ENCODE results near the gene OVCH1.

Gene OVCH1, protein sequence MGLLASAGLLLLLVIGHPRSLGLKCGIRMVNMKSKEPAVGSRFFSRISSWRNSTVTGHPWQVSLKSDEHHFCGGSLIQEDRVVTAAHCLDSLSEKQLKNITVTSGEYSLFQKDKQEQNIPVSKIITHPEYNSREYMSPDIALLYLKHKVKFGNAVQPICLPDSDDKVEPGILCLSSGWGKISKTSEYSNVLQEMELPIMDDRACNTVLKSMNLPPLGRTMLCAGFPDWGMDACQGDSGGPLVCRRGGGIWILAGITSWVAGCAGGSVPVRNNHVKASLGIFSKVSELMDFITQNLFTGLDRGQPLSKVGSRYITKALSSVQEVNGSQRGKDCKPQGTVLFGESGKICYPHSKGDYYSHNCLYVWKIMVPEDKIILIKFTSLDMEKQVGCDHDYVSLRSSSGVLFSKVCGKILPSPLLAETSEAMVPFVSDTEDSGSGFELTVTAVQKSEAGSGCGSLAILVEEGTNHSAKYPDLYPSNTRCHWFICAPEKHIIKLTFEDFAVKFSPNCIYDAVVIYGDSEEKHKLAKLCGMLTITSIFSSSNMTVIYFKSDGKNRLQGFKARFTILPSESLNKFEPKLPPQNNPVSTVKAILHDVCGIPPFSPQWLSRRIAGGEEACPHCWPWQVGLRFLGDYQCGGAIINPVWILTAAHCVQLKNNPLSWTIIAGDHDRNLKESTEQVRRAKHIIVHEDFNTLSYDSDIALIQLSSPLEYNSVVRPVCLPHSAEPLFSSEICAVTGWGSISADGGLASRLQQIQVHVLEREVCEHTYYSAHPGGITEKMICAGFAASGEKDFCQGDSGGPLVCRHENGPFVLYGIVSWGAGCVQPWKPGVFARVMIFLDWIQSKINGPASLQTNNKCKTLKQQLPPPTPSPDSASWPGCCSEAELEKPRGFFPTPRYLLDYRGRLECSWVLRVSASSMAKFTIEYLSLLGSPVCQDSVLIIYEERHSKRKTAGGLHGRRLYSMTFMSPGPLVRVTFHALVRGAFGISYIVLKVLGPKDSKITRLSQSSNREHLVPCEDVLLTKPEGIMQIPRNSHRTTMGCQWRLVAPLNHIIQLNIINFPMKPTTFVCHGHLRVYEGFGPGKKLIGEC

DNA sequence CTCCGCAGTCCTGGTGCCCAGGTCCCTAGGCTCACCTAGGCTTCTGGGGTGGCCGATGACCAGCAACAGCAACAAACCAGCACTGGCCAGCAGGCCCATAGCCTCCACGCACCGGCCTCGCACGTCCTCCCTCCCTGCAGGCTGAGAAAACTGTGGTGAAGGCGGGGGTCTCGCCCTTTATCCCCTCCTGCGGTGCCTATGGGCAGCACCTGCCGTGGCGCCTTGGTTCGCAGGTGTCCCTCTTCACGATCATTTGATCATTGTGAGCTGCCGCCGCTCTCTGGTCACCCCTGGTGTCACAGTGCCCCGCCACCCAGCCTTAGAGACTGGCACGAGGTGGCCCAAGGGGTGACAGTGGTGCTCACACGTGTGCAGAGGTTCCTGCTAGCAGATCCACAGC, at the start of gene OVCH1:
Gene OVCH1 (minus strand): TSS at position 99 of the 400 bp plus-strand sequence. CDS start 0 bp downstream, at position 99.
- DNase-seq (ENCODE audit: low read depth, low spot score): no peak

DNA sequence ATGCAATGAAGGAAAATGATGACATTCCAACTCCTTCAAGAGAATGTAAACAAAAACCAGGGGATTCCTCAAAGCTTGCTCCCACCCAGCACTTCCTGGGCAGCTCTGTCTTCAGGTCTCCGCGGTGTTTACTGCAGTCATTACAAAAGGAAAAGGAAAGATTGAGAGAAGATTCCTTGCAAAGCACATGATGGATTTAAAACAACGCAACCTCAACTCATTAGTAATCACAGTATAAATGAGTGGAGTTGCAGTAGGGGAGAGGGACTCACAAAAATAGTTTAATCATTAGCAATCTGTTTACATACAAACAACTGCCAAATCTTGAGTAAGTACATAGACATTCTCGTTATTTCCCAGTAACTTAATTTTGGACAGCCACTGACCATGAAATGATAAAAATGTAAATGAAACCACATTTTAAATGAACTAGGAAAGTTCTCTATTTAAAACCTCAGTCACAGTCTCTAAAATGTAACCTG, 49.7 kb upstream of the OVCH1 start:
- DNase-seq (ENCODE audit: low read depth, low spot score): no peak

DNA sequence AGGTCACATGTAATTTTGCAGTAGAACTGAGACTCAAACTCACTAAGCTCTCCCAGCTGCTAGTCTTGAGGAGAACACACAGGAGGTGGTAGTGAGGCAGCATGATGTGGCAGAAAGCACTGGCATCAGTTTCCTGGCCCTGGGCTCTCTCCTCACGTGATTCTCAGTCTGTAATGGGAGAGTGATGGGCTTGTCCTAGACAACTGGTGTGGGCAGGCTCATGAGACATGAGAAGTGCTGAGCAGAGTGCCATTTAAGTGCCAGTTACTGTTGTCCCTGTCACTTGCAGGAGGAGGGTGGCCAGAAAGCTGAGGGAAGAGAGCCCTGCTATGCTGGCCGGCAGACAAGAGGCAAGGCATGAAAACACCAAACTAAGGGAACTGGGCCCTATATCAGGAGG, 48.5 kb upstream of the OVCH1 start:
- DNase-seq (ENCODE audit: low read depth, low spot score): no peak

DNA sequence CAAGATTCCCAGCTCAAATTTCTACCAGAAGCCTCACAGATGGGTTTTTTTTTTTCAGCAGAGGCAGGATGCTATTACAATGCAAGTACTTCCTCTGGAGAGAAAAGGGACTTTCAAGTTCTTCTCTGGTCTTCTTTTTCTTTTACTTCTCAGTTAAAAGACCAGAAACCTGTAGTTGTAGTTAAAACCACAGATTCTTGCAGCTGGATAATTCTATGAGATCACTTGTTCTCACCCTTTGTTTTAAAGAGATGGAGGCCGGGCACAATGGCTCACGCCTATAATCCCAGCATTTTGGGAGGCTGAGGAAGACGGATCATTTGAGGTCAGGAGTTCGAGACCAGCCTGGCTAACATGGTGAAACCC, 47.6 kb upstream of the OVCH1 start:
- DNase-seq (ENCODE audit: low read depth, low spot score): no peak

DNA sequence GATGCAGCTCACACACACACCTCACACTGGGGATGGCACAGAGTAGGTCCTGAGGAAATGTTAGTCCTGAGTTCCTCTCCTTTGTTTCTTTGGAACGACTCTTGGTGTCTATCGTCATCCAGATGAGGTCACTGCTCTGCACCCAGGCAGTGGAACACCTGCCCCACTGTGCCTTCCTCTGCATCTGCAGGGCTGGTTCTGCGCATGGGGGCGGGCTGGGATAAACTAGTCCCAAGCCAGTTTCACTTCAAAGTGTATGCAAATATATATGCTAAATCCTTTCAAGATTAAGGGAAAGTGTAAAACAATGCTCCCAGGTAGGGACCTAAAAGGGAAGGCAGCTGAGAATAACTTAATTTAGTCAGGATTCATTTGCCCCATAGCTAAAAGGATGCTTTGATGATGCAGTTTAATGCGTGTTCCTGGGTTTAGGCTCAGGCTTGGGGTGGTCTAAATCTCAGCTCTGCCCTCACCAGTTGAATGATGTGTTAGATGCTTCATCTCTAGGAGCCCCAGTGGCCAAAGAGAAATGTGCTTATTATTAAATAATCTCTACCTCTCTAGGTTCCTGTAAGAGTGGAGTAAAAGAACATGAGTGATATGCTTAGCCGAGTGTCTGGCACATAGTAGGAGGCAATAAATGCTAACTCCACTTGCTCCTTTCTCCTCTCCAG, 47.1 kb upstream of the OVCH1 start:
- no peak for DNase-seq (ENCODE audit: low read depth, low spot score)

DNA sequence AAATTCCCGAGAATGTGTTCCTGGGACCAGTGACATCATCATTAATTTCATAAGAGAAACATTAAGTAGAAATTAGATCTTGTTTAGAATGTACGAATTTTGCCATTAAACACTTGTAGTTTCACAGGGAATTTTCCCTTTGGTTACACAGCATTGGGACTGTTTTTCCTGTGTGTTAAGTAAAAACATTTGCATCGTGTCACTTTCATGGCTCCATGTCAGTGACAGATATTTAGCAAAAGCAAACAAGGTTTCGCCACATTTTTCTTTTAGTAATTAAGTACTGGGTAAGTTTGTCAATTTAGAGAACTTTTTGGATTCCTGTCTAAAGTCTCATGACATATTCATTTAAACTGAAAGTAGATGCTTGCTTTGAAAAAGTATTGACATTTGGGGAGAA, 45.5 kb upstream of the OVCH1 start:
- no peak for DNase-seq (ENCODE audit: low read depth, low spot score)

DNA sequence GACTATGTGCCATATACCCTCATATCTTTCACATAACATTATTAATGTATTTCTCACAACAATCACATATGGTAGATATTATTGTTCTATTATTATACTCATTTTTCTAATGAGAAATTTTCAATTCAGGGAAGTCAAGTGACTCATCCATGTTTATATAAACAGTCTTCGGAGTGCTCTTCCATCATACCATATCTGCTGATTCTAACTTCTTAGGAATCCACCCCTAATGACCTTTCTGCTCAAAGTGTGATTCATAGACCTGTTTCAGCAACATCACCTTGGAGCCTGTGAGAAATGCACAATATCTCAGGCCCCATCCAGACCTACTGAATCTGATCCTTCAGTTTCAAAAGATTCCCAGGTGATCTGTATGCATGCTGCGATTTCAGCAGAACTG, 39.8 kb upstream of the OVCH1 start:
- DNase-seq (ENCODE audit: low read depth, low spot score): no peak

DNA sequence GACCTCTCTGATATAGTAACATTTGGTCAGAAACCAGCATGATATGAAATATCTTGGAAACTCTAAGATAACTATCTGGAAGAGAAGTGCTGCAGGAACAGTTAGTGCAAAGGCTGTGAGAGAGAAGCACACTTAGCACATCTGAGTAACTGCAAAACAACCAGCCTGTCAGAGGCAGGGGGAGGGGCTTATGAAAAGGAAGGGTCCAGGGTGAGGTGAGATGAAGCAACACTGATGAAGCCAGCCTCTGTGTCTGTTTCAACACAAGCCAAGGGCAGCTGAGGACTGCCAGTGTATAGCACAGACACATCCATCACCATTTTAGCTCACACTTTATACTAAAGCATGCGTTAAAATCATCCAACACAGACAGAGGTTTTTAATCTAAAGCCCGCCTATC, 37.4 kb upstream of the OVCH1 start:
- DNase-seq (ENCODE audit: low read depth, low spot score): no peak

DNA sequence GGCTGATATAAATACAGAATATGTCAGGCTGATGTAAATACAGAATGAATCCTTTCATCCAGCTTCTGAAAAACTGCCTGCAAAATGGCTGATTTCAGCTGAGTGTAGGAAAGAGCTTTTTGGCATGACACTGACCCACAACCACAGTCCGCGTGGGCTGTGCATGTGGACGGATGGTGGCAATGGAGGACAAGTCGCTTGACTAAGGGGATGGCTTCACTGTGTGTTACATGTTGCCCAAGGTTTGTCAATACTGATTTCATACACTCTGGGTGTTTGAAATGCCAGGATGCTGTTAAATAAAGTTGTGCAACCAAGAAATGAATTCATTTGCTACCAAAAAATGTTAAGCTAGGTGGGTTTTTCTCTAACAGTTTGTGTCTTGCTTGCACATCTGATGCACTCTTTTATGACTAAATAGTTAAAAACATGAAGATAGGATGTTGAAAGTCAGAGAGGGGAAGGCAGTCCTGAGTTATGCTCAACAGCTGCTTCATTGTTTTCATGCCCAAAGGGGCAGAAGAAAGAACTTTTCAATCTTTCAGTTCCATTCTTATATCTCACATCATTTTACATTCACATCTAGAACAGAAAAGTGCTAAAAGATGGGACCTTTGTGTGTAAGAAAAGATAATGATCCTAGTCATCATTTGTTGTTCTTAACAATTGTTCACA, 36.5 kb upstream of the OVCH1 start:
- DNase-seq (ENCODE audit: low read depth, low spot score): no peak

DNA sequence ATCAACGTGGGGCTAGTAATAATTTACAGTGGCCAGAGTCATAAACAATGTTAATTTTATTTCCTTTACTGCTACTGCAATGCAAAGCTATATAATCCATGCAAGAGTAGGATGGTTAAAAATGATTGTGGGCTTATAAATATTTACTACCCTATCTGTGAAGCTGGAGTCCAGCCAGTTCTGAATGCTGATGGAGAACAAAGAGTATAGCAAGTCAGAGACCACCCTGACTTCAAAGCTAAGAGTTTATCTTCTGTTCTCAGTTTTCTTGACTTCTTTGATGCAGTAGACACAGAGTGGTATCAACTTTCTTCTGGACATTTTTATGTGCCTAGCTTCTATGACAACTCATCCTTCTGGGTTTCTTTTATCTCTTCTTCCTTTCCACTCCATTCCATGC, 34.0 kb upstream of the OVCH1 start:
- DNase-seq (ENCODE audit: low read depth, low spot score): no peak

DNA sequence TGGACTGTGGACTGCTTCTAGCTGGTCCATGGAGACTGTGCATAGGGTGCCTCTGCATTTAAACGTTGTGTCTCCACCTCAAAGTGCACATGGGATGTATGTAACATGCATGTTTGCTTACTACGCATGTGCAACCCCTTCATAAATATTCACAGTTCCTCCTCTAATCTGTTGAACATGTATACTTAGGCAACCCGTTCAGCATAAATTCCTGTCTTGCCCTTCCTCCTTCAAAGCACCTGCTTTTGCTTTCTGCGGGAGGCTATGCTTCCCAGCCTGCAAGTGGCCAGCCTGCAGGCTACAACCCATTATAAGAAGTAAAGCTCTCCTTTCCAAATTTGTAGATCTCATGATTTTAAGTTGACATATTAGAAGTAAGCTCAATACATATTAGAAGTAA, 33.0 kb upstream of the OVCH1 start:
- DNase-seq (ENCODE audit: low read depth, low spot score): no peak

DNA sequence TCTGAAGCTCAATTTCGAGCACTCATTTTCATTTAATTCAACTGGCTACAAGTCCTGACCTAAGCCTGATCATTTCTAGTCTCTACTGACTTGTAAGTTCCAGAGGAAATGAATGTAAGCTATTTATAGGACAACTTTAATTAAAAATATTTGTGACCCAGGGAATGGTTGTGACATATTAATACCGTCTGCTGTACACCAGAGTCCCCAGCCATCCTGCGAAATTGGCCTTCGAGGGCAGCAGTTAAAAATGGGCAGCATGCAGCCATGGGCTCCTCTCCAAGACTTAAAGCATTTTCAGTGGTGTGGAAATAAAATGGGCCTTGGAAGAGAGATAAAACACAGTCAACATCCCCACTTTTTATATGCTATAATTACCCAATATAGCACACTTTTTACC, 30.7 kb upstream of the OVCH1 start:
- DNase-seq (ENCODE audit: low read depth, low spot score): no peak

DNA sequence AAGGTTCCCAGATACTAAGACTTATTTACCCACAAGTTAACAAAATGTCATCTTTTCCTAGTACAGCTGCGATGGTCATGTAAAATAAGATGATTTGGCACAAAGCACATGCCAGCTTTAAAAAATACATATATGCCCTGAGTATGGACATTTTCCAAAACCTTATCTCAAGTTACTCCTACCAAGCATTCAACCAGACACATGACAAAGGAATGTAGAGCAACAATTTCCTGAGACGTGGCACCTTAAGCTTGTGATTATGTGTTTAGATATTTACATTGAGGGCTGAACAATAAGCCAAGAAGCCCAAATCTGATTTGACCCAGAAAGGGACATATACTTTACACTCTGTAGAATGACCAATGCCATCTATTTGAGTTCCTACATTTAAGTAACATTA, 24.5 kb upstream of the OVCH1 start:
- DNase-seq (ENCODE audit: low read depth, low spot score): no peak

DNA sequence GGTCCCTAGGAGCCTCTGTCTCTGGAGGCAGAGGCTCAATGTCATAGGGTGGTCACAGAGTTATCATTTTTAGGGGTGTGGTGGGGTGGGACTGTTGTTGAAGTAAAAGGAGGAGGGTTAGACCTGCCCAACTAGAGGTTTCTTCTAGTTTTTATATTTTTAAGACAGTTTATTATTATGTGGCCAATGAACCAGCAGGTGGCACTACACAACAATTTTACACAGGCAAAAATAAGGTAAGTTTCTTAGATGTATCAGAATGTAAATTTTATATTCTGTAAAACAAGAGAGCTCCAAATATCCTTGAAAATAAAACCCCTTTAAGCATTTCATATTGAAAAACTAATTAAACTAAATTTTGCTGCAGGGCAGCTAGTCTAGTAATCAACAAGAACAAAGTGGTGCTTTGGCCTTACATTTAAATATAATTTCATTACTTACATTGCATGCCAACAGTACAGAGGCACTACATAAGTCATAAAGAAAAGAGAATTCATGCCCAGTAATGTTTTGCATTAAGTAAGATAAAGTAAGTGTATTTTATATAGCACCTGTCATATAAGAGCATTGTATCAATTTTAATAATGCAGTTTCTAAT, 22.2 kb upstream of the OVCH1 start:
- no peak for DNase-seq (ENCODE audit: low read depth, low spot score)

DNA sequence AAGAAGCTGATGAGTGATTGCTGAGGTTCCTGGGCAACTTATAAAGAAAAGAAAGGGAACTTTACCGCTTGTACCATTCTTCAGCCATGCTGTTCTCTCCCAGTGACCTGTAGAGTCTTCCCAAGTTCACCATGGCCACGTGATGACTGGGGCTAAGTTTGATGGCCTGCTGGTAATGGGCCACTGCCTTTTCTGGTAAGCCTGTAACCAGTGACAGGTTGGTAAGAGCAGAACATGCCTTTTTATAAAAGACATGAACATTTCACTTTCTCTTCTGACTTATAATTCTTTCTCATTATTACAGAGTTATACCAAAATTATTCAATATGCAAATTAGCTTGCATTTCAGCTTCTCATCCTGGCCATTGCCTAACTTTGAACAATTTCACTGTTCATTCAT, 20.9 kb upstream of the OVCH1 start:
- no peak for DNase-seq (ENCODE audit: low read depth, low spot score)

DNA sequence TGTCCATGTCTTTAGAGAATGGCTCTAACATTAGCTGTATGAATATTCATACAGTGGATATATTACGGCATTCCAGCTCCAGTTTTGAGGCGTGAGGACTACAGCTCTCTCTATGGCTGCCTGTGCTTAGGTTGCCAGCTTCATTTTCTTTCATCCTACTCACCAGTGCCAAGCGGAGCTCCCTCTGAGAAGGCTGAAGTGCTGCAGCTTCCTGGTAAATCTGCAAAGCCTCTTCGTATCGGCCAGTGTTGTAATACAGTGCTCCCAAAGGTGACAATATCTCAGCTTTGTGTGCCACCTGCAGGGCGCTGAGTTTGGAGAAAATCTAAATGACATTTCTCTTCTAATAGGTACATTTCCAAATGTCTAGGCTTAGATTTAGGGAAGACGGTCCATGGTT, 19.8 kb upstream of the OVCH1 start:
- DNase-seq (ENCODE audit: low read depth, low spot score): no peak

DNA sequence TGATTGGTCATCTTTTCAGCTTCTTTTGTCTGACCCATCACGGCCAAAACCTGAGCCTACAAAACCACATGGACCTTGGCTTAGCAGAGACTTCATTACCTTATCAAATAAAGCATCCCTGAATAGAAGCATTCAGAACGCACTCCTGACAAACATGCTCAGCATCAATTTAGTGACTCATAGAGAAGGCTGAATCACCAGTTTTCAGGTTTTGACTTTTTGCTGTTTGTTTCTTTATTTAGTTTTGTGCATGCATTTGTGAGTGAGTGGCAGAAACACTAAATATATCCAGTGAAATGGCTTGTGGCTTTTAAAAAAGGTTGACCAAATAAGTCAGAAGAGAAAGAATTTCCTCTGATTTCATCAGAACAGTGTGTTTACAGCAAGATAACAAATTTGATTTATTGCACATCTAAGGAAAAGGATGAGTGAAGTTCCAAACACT, 19.0 kb upstream of the OVCH1 start:
- DNase-seq (ENCODE audit: low read depth, low spot score): no peak

DNA sequence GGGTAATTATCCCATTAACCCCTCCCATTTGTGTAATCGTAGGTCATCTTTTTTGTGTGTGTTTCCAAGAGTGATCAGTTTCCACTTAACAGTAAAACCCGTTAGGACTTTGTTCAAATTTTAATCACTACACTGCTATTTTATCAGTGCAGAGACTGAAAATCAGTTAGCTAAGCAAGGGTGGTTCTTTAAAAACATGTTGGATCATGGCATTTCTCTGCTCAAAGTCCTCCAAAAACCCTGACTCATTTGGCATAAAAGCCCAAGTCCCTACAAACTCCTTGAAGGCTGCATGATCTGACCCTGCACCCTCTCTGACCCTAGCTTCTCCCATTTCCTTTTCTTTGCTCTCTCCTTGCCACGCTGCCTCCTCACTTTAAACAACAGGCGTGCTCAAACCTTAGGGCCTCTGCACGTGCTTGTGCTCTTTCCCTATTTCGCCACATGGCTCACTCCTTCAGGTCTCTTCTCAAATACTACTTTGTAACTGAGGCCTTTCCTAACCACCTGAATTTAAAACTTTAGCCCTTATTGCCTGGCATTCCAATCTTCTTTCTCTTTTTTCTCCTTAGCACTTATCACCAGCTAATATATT, 13.2 kb upstream of the OVCH1 start:
- DNase-seq (ENCODE audit: low read depth, low spot score): no peak

DNA sequence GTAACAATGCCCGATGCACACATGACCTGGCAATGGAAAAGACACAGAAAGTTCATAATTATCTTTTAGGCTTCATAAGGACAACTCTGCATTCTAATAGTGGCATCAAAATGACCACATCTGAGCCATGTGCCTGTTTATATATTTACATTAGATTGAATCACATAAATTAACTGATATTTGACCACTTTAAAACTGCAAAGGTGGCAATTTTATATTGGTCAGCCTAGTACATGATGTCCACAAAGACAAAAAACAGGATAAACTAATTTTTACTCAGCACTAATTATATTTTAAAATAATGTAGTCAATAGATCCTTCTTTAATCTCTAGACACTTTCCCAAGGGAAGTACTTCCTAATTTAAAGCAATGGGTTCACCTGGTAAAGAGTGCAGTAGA, 12.0 kb upstream of the OVCH1 start:
- no peak for DNase-seq (ENCODE audit: low read depth, low spot score)

DNA sequence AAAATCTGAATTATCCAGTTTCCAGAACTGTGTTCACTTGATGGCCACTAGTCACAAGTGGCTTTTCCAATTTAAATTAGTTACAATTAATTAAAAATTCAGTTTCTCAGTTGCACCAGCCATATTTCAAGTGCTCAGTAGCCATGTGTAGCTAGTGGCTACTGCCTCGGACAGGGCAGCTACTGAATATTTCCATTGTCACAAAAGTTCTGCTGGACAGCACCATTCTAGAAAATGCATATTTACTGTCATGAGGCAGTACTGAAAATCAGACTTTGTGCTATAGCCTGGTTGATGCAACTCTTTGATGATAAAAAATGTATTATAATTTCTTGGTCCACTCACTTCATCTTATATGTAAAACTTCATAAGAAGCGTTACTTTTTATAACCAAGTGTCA, 11.5 kb upstream of the OVCH1 start:
- DNase-seq (ENCODE audit: low read depth, low spot score): no peak

Data from activated CD4-positive, CD25-positive, alpha-beta regulatory T cell treated with anti-CD3 and anti-CD28 coated beads, Interleukin-2, amount 50 U/mL, for 16 hours (primary cell).